GM18861 (cell line): ENCODE data around the gene STAB1.

Source experiments
- ATAC-seq: cut with Tn5 transposase; IDR thresholded peaks from one replicate; pipeline ENCODE4 v1.9.1; 2021; ENCODE audit not compliant: unreplicated experiment

STAB1 gene

GRCh38 chr3:52532838-52533622 is 37.9 kb downstream of the STAB1 start:
- no peak for ATAC-seq

- peak; percentile 23 for ATAC-seq
These were observed 38.6 kb downstream of the STAB1 start, which contains the start of gene NT5DC2 for GRCh38 chr3:52533623-52534280. Gene NT5DC2 (minus strand): TSS chr3:52533857. CDS start chr3:52533737, 120 bp downstream.

- ATAC-seq = no peak
These were observed 39.4 kb downstream of the STAB1 start for GRCh38 chr3:52534281-52535183.

GRCh38 chr3:52535411-52536111 is 40.4 kb downstream of the STAB1 start:
- ATAC-seq = no peak

GRCh38 chr3:52536112-52536368 is 40.9 kb downstream of the STAB1 start:
- ATAC-seq = no peak

GRCh38 chr3:52536369-52537164 is 41.4 kb downstream of the STAB1 start, which contains the start of gene UQCC5:
Gene UQCC5 (plus strand): TSS chr3:52536605. CDS start chr3:52536756, 151 bp downstream.
- ATAC-seq = peak; percentile 79

GRCh38 chr3:52537165-52537620 is 42.1 kb downstream of the STAB1 start:
- ATAC-seq = no peak

GRCh38 chr3:52537726-52538421 is 42.7 kb downstream of the STAB1 start:
- no peak for ATAC-seq

- ATAC-seq = no peak
These were observed 44.0 kb downstream of the STAB1 start for GRCh38 chr3:52539010-52539653.

GRCh38 chr3:52541050-52541449 is 45.9 kb downstream of the STAB1 start:
- ATAC-seq = no peak

- no peak for ATAC-seq
These were observed 49.8 kb downstream of the STAB1 start for GRCh38 chr3:52544937-52545336.

GRCh38 chr3:52546111-52546901 is 51.2 kb downstream of the STAB1 start:
- ATAC-seq = no peak

GRCh38 chr3:52547143-52547542 is 52.0 kb downstream of the STAB1 start:
- ATAC-seq = no peak

- ATAC-seq = no peak
These were observed 56.0 kb downstream of the STAB1 start for GRCh38 chr3:52551118-52551517.

- ATAC-seq = no peak
These were observed 57.0 kb downstream of the STAB1 start for GRCh38 chr3:52552089-52552488.

GRCh38 chr3:52554026-52554755 is 59.1 kb downstream of the STAB1 start:
- no peak for ATAC-seq

- ATAC-seq = no peak
These were observed 59.9 kb downstream of the STAB1 start for GRCh38 chr3:52555056-52555455.
